Mesothelial cell of epicardium (in vitro differentiated cells): ENCODE data around the gene CENPT. TPM values are rescaled to one million over a fixed set of nuclear protein-coding genes. Genes with fewer than 3 reads are reported as not detected.
A peak's percentile ranks its signal among the peaks of the same experiment; 100 is the strongest.

Experiments
- DNase-seq, 2 experiments: peaks; one replicate each; pipeline ENCODE4 v3.0.0; 2021; ENCODE audit warnings: low spot score in 2 of 2; ENCODE audit not compliant: unreplicated experiment in 2 of 2
- H3K27ac Mint-ChIP-seq: 2 replicates; pipeline ENCODE4 v1.8.0; 2021; ENCODE audit warnings: mixed read lengths
- H3K27me3 Mint-ChIP-seq: 2 replicates; pipeline ENCODE4 v1.8.0; 2021; ENCODE audit warnings: low read depth, mixed read lengths
- H3K36me3 Mint-ChIP-seq: 2 replicates; pipeline ENCODE4 v1.8.0; 2021; ENCODE audit warnings: mixed read lengths
- H3K4me1 Mint-ChIP-seq: 2 replicates; pipeline ENCODE4 v1.8.0; 2021; ENCODE audit warnings: mixed read lengths
- H3K4me3 Mint-ChIP-seq: 2 replicates; pipeline ENCODE4 v1.8.0; 2021; ENCODE audit warnings: mild to moderate bottlenecking, moderate library complexity, mixed read lengths
- H3K9me3 Mint-ChIP-seq: 2 replicates; pipeline ENCODE4 v1.8.0; 2021; ENCODE audit warnings: mixed read lengths
- CTCF ChIP-seq: fragments of 200-600 bp; sonication (generic); IDR thresholded peaks from one replicate; pipeline ENCODE4 v1.5.0; 2021; ENCODE audit warnings: antibody characterized with exemption; ENCODE audit not compliant: unreplicated experiment
- total RNA-seq: library from RNA; stranded (reverse); gene quantifications from 3 replicates; pipeline ENCODE4 v1.2.1, GENCODE V29; 2021

CENPT gene
- total RNA-seq, 1 donor from 2014 or later, result 73.8 TPM

GRCh38 chr16:67860589-67861398, 13.3 kb upstream of the CENPT start:
- Mint-ChIP-seq H3K36me3 (peaks cover 5% of the 10 kb centered on the region), H3K27ac (no peak overlapping the region), H3K9me3 (no peaks in the 10 kb centered on the region), H3K27me3 (no peaks in the 10 kb centered on the region), H3K4me1 (peaks cover 4% of the 10 kb centered on the region), H3K4me3 (no peak overlapping the region)
- no peak for DNase-seq
- no peak for TF ChIP-seq CTCF

DNA sequence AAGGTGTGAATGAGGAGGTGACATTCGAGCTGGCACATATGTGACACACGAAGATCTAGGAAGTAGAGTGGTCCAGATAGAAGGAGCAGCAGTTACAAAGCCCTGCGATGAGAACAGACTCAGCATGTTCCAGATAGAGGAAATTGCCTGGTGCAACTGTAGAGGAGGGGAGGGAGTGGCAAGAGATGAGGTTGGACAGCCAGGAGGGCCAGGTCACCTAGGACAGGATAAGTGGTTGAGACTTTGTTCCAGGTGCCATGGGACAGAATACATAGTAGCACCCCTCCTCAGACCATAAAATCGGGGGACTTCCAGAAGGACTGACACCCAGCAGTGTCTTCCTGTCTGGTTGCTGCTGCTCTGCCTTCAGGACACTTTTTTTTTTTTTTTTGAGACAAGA, 11.0 kb upstream of the CENPT start:
- no peak for DNase-seq
- no peak overlapping the region for H3K4me3 Mint-ChIP-seq
- TF ChIP-seq CTCF, result no peak
- H3K27me3 Mint-ChIP-seq, result no peaks in the 10 kb centered on the region
- H3K27ac Mint-ChIP-seq, result no peak overlapping the region
- H3K36me3 Mint-ChIP-seq, result peaks cover 8% of the 10 kb centered on the region
- peaks cover 10% of the 10 kb centered on the region for H3K4me1 Mint-ChIP-seq
- H3K9me3 Mint-ChIP-seq, result no peaks in the 10 kb centered on the region

DNA sequence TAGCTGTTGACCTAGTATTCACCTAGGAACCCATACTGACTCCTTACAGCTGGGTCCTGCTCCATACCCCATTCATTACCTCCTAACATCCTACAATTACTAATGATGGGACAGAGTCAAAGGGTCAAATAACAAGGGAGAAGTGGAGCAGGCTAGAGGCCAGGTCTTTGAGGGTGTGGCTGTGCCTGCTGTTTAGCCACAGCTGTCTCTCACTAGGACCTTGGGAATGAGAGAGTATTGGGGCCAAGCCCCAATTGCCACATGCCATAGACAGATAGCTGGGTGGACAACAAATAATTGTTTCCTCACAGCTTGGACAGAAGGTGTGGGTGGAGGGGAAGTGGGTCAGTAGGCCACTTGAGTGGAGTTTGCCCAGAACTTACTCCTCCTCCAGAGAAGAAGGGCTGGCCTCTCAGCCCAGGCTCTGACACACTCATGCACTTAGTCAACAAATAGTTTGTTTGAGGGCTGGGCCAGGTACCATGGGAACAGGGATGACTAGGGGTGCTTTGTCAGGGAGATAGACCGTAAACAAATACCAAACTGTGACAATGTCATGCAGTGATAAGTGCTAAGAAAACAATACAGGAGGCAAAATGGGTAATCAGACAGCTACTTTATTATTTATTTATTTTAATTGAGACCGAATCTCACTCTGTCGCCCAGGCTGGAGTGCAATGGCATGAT, 10.2 kb upstream of the CENPT start:
- no peak for TF ChIP-seq CTCF
- Mint-ChIP-seq H3K36me3 (peaks cover 8% of the 10 kb centered on the region), H3K4me3 (no peak overlapping the region), H3K9me3 (no peaks in the 10 kb centered on the region), H3K27me3 (no peaks in the 10 kb centered on the region), H3K4me1 (peaks cover 10% of the 10 kb centered on the region), H3K27ac (peak overlapping the region; percentile 58)
- no peak for DNase-seq

GRCh38 chr16:67856927-67857546, 9.5 kb upstream of the CENPT start:
- no peak for TF ChIP-seq CTCF
- DNase-seq, result no peak
- H3K4me3 Mint-ChIP-seq, result no peak overlapping the region
- peak overlapping the region; percentile 54 for H3K27ac Mint-ChIP-seq
- no peaks in the 10 kb centered on the region for H3K9me3 Mint-ChIP-seq
- peaks cover 8% of the 10 kb centered on the region for H3K36me3 Mint-ChIP-seq
- H3K4me1 Mint-ChIP-seq, result peaks cover 10% of the 10 kb centered on the region
- no peaks in the 10 kb centered on the region for H3K27me3 Mint-ChIP-seq

GRCh38 chr16:67855789-67856188, 8.3 kb upstream of the CENPT start:
- H3K27me3 Mint-ChIP-seq, result no peaks in the 10 kb centered on the region
- no peaks in the 10 kb centered on the region for H3K9me3 Mint-ChIP-seq
- TF ChIP-seq CTCF, result no peak
- H3K4me1 Mint-ChIP-seq, result peaks cover 10% of the 10 kb centered on the region
- no peak overlapping the region for H3K27ac Mint-ChIP-seq
- no peak overlapping the region for H3K4me3 Mint-ChIP-seq
- no peak for DNase-seq
- peaks cover 4% of the 10 kb centered on the region for H3K36me3 Mint-ChIP-seq
